HepG2 (cell line): ENCODE measurements around the gene STOML3. TPM values are rescaled to one million over a fixed set of nuclear protein-coding genes. Genes with fewer than 3 reads are reported as not detected.

Experiments used
- HIVEP1 ChIP-seq: sonication (generic); formaldehyde crosslinking; IDR thresholded peaks from 2 replicates; pipeline ENCODE4 v1.4.0; 2020; ENCODE audit warnings: mild to moderate bottlenecking, missing genetic modification reagents
- HNF4A ChIP-seq: sonication (generic); formaldehyde crosslinking; IDR thresholded peaks from 2 replicates; pipeline ENCODE4 v1.4.0; 2020; ENCODE audit warnings: missing genetic modification reagents
- MYC ChIP-seq: sonication (generic); formaldehyde crosslinking; IDR thresholded peaks from 2 replicates; pipeline ENCODE4 v1.9.0; 2021; ENCODE audit warnings: missing genetic modification reagents, borderline replicate concordance
- PHB2 ChIP-seq: fragments of 450-650 bp; IDR thresholded peaks from 2 replicates; pipeline ENCODE4 v1.6.1; 2018; ENCODE audit not compliant: partially characterized antibody
- RARA ChIP-seq: IDR thresholded peaks from 2 replicates; pipeline ENCODE4 v1.6.1; 2016; ENCODE audit warnings: missing genetic modification reagents, missing compliant biosample characterization
- ZNF318 ChIP-seq: sonication (generic); formaldehyde crosslinking; IDR thresholded peaks from 2 replicates; pipeline ENCODE4 v1.4.0; 2020; ENCODE audit warnings: mild to moderate bottlenecking, missing genetic modification reagents
- ZNF781 ChIP-seq: sonication (generic); formaldehyde crosslinking; IDR thresholded peaks from 2 replicates; pipeline ENCODE4 v1.5.1; 2020; ENCODE audit warnings: borderline replicate concordance, mild to moderate bottlenecking, missing genetic modification reagents; ENCODE audit errors: not compliant biosample characterization
- polyA plus RNA-seq, 8 experiments: library from polyadenylated mRNA; depleted of rRNA in 3 of 8; stranded (reverse) in 7 of 8; unstranded in 1 of 8; fragments of >200 nt; fragmentation: Illumina TruSeq in 4 of 8; extraction: Trizol in 4 of 8; gene quantifications; 2 replicates each; pipeline versions ENCODE4 v1.2.1 to v1.2.3, GENCODE V29; 2011 to 2016; ENCODE audit warnings: low read depth in 4 of 8, missing spikeins in 1 of 8, mixed read lengths in 1 of 8; ENCODE audit not compliant: insufficient read depth in 1 of 8
- total RNA-seq, 5 experiments: library from RNA; depleted of rRNA; stranded (reverse); fragments of >200 nt; fragmentation: Illumina TruSeq; extraction: Trizol; gene quantifications; 2 replicates each; pipeline ENCODE4 v1.2.3, GENCODE V29; 2016; ENCODE audit warnings: low read depth in 1 of 5
- TF ChIP-seq, protein P1 (sequence below): sonication (generic); formaldehyde crosslinking; conservative IDR thresholded peaks from 2 replicates; pipeline ENCODE4 v1.5.0; 2020; ENCODE audit warnings: missing genetic modification reagents
- TF ChIP-seq, protein P2 (sequence below): sonication (generic); formaldehyde crosslinking; IDR thresholded peaks from 2 replicates; pipeline ENCODE4 v1.4.0; 2020; ENCODE audit warnings: mild to moderate bottlenecking, missing genetic modification reagents
- TF ChIP-seq, protein P3 (sequence below): sonication (generic); formaldehyde crosslinking; IDR thresholded peaks from 2 replicates; pipeline ENCODE4 v1.4.0; 2020; ENCODE audit warnings: missing genetic modification reagents

The STOML3 gene
- total and polyA plus RNA-seq, 2 of the 13 experiments (the other 11 are each of a cell fraction or from before 2014, with no cell fraction given), result not detected

DNA sequence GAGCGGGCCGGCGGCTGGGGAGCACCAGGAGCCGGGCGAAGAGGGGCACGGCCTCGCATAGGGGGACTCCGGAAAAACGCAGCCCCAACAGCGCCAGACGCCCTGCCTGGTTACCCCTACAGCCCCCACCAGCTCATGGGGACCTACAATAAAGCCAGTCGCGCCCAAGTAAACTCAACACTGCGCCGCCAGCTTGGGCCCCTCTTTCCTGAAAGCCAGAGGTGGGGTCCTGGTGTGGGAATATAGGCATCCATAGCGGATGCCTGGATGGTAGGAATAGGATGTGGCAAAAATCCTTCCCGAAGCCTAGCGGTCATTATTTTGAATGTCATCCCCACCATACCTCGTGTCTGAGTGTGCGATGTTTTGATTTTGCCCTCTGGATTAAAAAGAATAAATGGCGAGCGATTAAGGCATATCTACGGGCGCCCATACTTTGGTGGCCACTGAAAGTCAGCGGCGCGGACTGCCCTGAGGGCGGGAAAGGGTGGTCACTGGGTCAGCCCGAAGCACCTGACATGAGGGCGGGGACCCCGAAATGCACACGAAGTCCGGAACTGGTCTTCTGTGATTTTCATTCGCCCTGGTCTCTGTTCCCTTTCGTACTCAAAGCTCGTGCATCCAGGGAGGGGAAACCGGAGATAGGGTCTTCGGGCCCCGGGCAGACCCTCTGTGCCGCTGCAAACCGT lies 47.4 kb upstream of the STOML3 start, which contains the start of the genes NHLRC3 and PROSER1 (continued):
- no peak for TF ChIP-seq ZNF318 (CRISPR knock-in tag)
- TF ChIP-seq, protein P1, sequence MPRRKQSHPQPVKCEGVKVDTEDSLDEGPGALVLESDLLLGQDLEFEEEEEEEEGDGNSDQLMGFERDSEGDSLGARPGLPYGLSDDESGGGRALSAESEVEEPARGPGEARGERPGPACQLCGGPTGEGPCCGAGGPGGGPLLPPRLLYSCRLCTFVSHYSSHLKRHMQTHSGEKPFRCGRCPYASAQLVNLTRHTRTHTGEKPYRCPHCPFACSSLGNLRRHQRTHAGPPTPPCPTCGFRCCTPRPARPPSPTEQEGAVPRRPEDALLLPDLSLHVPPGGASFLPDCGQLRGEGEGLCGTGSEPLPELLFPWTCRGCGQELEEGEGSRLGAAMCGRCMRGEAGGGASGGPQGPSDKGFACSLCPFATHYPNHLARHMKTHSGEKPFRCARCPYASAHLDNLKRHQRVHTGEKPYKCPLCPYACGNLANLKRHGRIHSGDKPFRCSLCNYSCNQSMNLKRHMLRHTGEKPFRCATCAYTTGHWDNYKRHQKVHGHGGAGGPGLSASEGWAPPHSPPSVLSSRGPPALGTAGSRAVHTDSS (CRISPR knock-in tag), result no peak
- TF ChIP-seq HNF4A (CRISPR knock-in tag), result peak; percentile 5; the same call in 1 of the 2 replicates
- TF ChIP-seq, protein P2, sequence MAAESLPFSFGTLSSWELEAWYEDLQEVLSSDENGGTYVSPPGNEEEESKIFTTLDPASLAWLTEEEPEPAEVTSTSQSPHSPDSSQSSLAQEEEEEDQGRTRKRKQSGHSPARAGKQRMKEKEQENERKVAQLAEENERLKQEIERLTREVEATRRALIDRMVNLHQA (CRISPR knock-in tag), result no peak
- TF ChIP-seq HIVEP1 (CRISPR knock-in tag), result no peak
- peak; percentile 32 for TF ChIP-seq ZNF781 (CRISPR knock-in tag)
- no peak for TF ChIP-seq RARA
- no peak for TF ChIP-seq PHB2
- TF ChIP-seq, protein P3, sequence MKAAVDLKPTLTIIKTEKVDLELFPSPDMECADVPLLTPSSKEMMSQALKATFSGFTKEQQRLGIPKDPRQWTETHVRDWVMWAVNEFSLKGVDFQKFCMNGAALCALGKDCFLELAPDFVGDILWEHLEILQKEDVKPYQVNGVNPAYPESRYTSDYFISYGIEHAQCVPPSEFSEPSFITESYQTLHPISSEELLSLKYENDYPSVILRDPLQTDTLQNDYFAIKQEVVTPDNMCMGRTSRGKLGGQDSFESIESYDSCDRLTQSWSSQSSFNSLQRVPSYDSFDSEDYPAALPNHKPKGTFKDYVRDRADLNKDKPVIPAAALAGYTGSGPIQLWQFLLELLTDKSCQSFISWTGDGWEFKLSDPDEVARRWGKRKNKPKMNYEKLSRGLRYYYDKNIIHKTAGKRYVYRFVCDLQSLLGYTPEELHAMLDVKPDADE (CRISPR knock-in tag), result 0 out of 2 replicates have a peak, but pooled peaks have one; percentile 36
- TF ChIP-seq MYC (CRISPR knock-in tag), result peak; percentile 54; the same call in 1 of the 2 replicates
